Measurements from ENCODE around the gene POU2F2. TPM values are rescaled to one million over a fixed set of nuclear protein-coding genes. Genes with fewer than 3 reads are reported as not detected.
A peak's percentile ranks its signal among the peaks of the same experiment; 100 is the strongest.

Gene POU2F2
- polyA plus RNA-seq, 1 of the 3 experiments (the other 2 are of a cell fraction), result 0.49 TPM

GRCh38 chr19:42093505-42093904, 38.7 kb downstream of the POU2F2 start:
- Histone ChIP-seq H3K79me2 (ENCODE audit: insufficient read depth) (no peaks in the 10 kb centered on the region), H2AFZ (ENCODE audit: low read depth) (no peak overlapping the region), H3K4me3 (ENCODE audit: low read depth in 2 of 2, low read length in 1 of 2) (no peak overlapping the region), H3K9me3 (no peaks in the 10 kb centered on the region), H4K20me1 (ENCODE audit: insufficient read depth) (no peaks in the 10 kb centered on the region), H3K27me3 (ENCODE audit: insufficient read depth) (no peaks in the 10 kb centered on the region), H3K27ac (ENCODE audit: low read depth in 2 of 2, low read length in 1 of 2) (no peak overlapping the region), H3K4me2 (no peak overlapping the region), H3K4me1 (ENCODE audit: control insufficient read depth in 1 of 2, insufficient read depth in 2 of 2, low read depth in 1 of 2, low read length in 1 of 2) (peaks cover 5 to 6% of the 10 kb centered on the region in 2 experiments; a peak in 3 of 4 replicates), H3K36me3 (replicated peaks in 1 of 2; ENCODE audit: control insufficient read depth in 1 of 2, insufficient read depth in 2 of 2, low read length in 1 of 2) (no peaks in the 10 kb centered on the region), H3F3A (replicated peaks; ENCODE audit: insufficient read depth) (peaks cover 6% of the 10 kb centered on the region), H3K9ac (no peak overlapping the region), H3K9me2 (no peaks in the 10 kb centered on the region)
- 74% methylated on average over 4 of the region's 4 CpGs for WGBS (ENCODE audit: low lambda C conversion rate)
- no peak for DNase-seq
- no peak for TF ChIP-seq FOXM1 (IDR thresholded peaks at IDR 0.05; ENCODE audit: low read depth)
- POLR2A ChIA-PET, result no interaction called here
- CTCF ChIA-PET, result interaction anchor here (5.1 kb wide), 1 partner anchor 15 kb away, joined by 27 read pairs; no protein-coding TSS in a partner anchor

- WGBS (ENCODE audit: low lambda C conversion rate), result 75% methylated on average over 5 of the region's 5 CpGs
- Histone ChIP-seq H3K27me3 (ENCODE audit: insufficient read depth) (no peaks in the 10 kb centered on the region), H3F3A (replicated peaks; ENCODE audit: insufficient read depth) (peaks cover 7% of the 10 kb centered on the region), H3K79me2 (ENCODE audit: insufficient read depth) (no peaks in the 10 kb centered on the region), H3K9me2 (no peaks in the 10 kb centered on the region), H3K9ac (no peak overlapping the region), H2AFZ (ENCODE audit: low read depth) (no peak overlapping the region), H3K27ac (ENCODE audit: low read depth in 2 of 2, low read length in 1 of 2) (no peak overlapping the region), H3K36me3 (replicated peaks in 1 of 2; ENCODE audit: control insufficient read depth in 1 of 2, insufficient read depth in 2 of 2, low read length in 1 of 2) (no peaks in the 10 kb centered on the region), H3K4me3 (ENCODE audit: low read depth in 2 of 2, low read length in 1 of 2) (no peak overlapping the region), H3K4me1 (ENCODE audit: control insufficient read depth in 1 of 2, insufficient read depth in 2 of 2, low read depth in 1 of 2, low read length in 1 of 2) (peaks cover 5 to 16% of the 10 kb centered on the region in 2 experiments; a peak in 3 of 4 replicates), H3K4me2 (no peak overlapping the region), H4K20me1 (ENCODE audit: insufficient read depth) (no peaks in the 10 kb centered on the region), H3K9me3 (no peaks in the 10 kb centered on the region)
- peak; percentile 63 for DNase-seq
- ChIA-PET CTCF (interaction anchor here (0.8 to 5.1 kb wide), 4 partner anchors 16 to 91 kb away, joined by 3 to 27 read pairs (median 4); no protein-coding TSS in a partner anchor), POLR2A (no interaction called here)
- TF ChIP-seq NRF1 (IDR thresholded peaks at IDR 0.05; ENCODE audit: low read depth, low read length) (no peak), EZH2phosphoT487 (IDR thresholded peaks at IDR 0.05; ENCODE audit: borderline replicate concordance, low read depth) (no peak), GABPA (IDR thresholded peaks at IDR 0.05; ENCODE audit: low read depth) (no peak), RAD21 (IDR thresholded peaks at IDR 0.05; ENCODE audit: low read length) (peak; percentile 32), SIN3A (IDR thresholded peaks at IDR 0.05; ENCODE audit: borderline replicate concordance, low read depth, low read length) (no peak), RXRA (IDR thresholded peaks at IDR 0.05; ENCODE audit: borderline replicate concordance, low read depth) (no peak), RCOR1 (IDR thresholded peaks at IDR 0.05; ENCODE audit: low read length) (no peak), CTCF (IDR thresholded peaks at IDR 0.05) (peak; percentile 53), EP300 (IDR thresholded peaks at IDR 0.05; ENCODE audit: borderline replicate concordance in 1 of 2, low read depth in 1 of 2, low read length in 1 of 2) (no peak), ZBTB33 (IDR thresholded peaks at IDR 0.05; ENCODE audit: borderline replicate concordance, low read depth) (no peak)
- TF ChIP-seq, protein P1, sequence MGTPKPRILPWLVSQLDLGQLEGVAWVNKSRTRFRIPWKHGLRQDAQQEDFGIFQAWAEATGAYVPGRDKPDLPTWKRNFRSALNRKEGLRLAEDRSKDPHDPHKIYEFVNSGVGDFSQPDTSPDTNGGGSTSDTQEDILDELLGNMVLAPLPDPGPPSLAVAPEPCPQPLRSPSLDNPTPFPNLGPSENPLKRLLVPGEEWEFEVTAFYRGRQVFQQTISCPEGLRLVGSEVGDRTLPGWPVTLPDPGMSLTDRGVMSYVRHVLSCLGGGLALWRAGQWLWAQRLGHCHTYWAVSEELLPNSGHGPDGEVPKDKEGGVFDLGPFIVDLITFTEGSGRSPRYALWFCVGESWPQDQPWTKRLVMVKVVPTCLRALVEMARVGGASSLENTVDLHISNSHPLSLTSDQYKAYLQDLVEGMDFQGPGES (IDR thresholded peaks at IDR 0.05; ENCODE audit: low read depth, low read length), result no peak
Observed at GRCh38 chr19:42092350-42092749, 39.9 kb downstream of the POU2F2 start.

Data from SK-N-SH (cell line).